Gastroesophageal sphincter (tissue), 4 donors: ENCODE data around the gene ACTN2. TPM values are rescaled to one million over a fixed set of nuclear protein-coding genes. Genes with fewer than 3 reads are reported as not detected.

Experiments
- ATAC-seq: fragments of 150-250 bp; one replicate; pipeline ENCODE4 v1.9.1; 2016; ENCODE audit warnings: mild to moderate bottlenecking, moderate library complexity
- H3K27ac ChIP-seq, 4 donors: fragments of 200-600 bp; sonication (generic) in 3 of 4; 1 replicate in 3 of 4; 2 replicates in 1 of 4; pipeline ENCODE4 v1.5.1; 2016 to 2019
- H3K27me3 ChIP-seq: fragments of 200-600 bp; sonication (generic); one replicate; pipeline ENCODE4 v1.5.1; 2019
- H3K36me3 ChIP-seq, 2 donors: fragments of 200-600 bp; sonication (generic); one replicate each; pipeline ENCODE4 v1.5.1; 2019; ENCODE audit warnings: control low read depth in 1 of 2
- H3K4me1 ChIP-seq, 3 donors: fragments of 200-600 bp; sonication (generic); 1 replicate in 2 of 3; 2 replicates in 1 of 3; pipeline ENCODE4 v1.5.1; 2016 to 2019; ENCODE audit warnings: control low read depth in 2 of 3
- H3K4me3 ChIP-seq, 2 donors: fragments of 200-600 bp; sonication (generic); one replicate each; pipeline ENCODE4 v1.5.1; 2019; ENCODE audit warnings: mild to moderate bottlenecking in 1 of 2, moderate library complexity in 1 of 2
- H3K9me3 ChIP-seq, 3 donors: fragments of 200-600 bp; sonication (generic); one replicate each; pipeline ENCODE4 v1.5.1; 2017 to 2019; ENCODE audit warnings: control low read depth in 2 of 3
- CTCF ChIP-seq, 4 experiments: fragments of 200-600 bp in 2 of 4; fragments of 450-650 bp in 2 of 4; sonication (generic) in 1 of 4; IDR thresholded peaks; one replicate each; pipeline ENCODE4 v1.5.1; 2017 to 2019; ENCODE audit warnings: antibody characterized with exemption in 4 of 4, mild to moderate bottlenecking in 2 of 4, moderate library complexity in 2 of 4
- EP300 ChIP-seq: sonication (generic); formaldehyde crosslinking; IDR thresholded peaks from one replicate; pipeline ENCODE4 v1.6.1; 2017; ENCODE audit warnings: antibody characterized with exemption, mild to moderate bottlenecking
- POLR2A ChIP-seq, 2 donors: fragments of 450-650 bp; IDR thresholded peaks; one replicate each; pipeline ENCODE4 v1.6.1; 2017; ENCODE audit warnings: antibody characterized with exemption in 2 of 2, mild to moderate bottlenecking in 2 of 2, moderate library complexity in 1 of 2
- POLR2AphosphoS5 ChIP-seq: sonication (generic); formaldehyde crosslinking; IDR thresholded peaks from one replicate; pipeline ENCODE4 v1.6.1; 2017; ENCODE audit warnings: antibody characterized with exemption
- WGBS, 2 donors: methylation state at CpG; one replicate each; pipeline ENCODE4 v1.1.5; 2018; ENCODE audit warnings: low coverage in 1 of 2; 5-methylcytosine and 5-hydroxymethylcytosine counted together
- total RNA-seq, 4 donors: library from RNA; depleted of rRNA; stranded (reverse); fragments of >200 nt; gene quantifications; one replicate each; pipeline ENCODE4 v1.1.0, GENCODE V29; 2016

Gene ACTN2
- total RNA-seq, 4 donors from 2014 or later, result 5.7 to 21.3 (median 14.1) TPM

- H3K27ac ChIP-seq, result no peak overlapping the region
- no peaks in the 10 kb centered on the region for H3K36me3 ChIP-seq
- WGBS, 2 donors, result 37% methylated on average over 3 of the region's 3 CpGs; no CpG with 5 or more reads in 1 of the 2 donors
- no peaks in the 10 kb centered on the region for H3K27me3 ChIP-seq
- peaks cover 0 to 14% (median 0%) of the 10 kb centered on the region in 3 donors for H3K9me3 ChIP-seq
- H3K4me1 ChIP-seq, result no peaks in the 10 kb centered on the region
- ATAC-seq, result peak; percentile 61
- TF ChIP-seq POLR2AphosphoS5, result no peak
- peak; percentile 12 to 50 (median 38) for TF ChIP-seq CTCF (IDR thresholded peaks at IDR 0.05)
- no peak overlapping the region for H3K4me3 ChIP-seq
Observed at GRCh38 chr1:236774926-236775325, 88.6 kb downstream of the ACTN2 start.

GRCh38 chr1:236779312-236779711, 93.0 kb downstream of the ACTN2 start:
- TF ChIP-seq POLR2A (IDR thresholded peaks at IDR 0.05) (no peak), EP300 (no peak), CTCF (IDR thresholded peaks at IDR 0.05) (no peak), POLR2AphosphoS5 (no peak)
- Histone ChIP-seq H3K27ac (no peak overlapping the region), H3K4me3 (no peak overlapping the region), H3K9me3 (peaks cover 0 to 15% (median 0%) of the 10 kb centered on the region in 3 donors), H3K27me3 (no peaks in the 10 kb centered on the region), H3K4me1 (no peaks in the 10 kb centered on the region), H3K36me3 (no peaks in the 10 kb centered on the region)
- no peak for ATAC-seq
- WGBS, 2 donors, result 94 to 96% methylated on average over 2 of the region's 2 CpGs

- 60% methylated on average over 1 of the region's 2 CpGs; no CpG with 5 or more reads in 1 of the 2 donors for WGBS, 2 donors
- no peak for ATAC-seq
- no peaks in the 10 kb centered on the region for H3K36me3 ChIP-seq
- no peaks in the 10 kb centered on the region for H3K4me1 ChIP-seq
- H3K27ac ChIP-seq, result no peak overlapping the region
- H3K27me3 ChIP-seq, result peaks cover 11% of the 10 kb centered on the region
- TF ChIP-seq CTCF (IDR thresholded peaks at IDR 0.05) (no peak), POLR2A (IDR thresholded peaks at IDR 0.05) (no peak), POLR2AphosphoS5 (no peak), EP300 (no peak)
- no peaks in the 10 kb centered on the region for H3K9me3 ChIP-seq
- H3K4me3 ChIP-seq, result no peak overlapping the region
Observed at GRCh38 chr1:236785477-236785876, 99.2 kb downstream of the ACTN2 start.

GRCh38 chr1:236786453-236786852, 100.2 kb downstream of the ACTN2 start:
- H3K36me3 ChIP-seq, result no peaks in the 10 kb centered on the region
- peaks cover 11% of the 10 kb centered on the region for H3K27me3 ChIP-seq
- H3K4me3 ChIP-seq, result no peak overlapping the region
- H3K9me3 ChIP-seq, result no peaks in the 10 kb centered on the region
- no peak for ATAC-seq
- H3K4me1 ChIP-seq, result no peaks in the 10 kb centered on the region
- no peak overlapping the region for H3K27ac ChIP-seq
- WGBS, 2 donors, result 83 to 86% methylated on average over 1 to 8 of the region's 16 CpGs
- no peak for TF ChIP-seq CTCF (IDR thresholded peaks at IDR 0.05)
- no peak for TF ChIP-seq POLR2AphosphoS5
- no peak for TF ChIP-seq EP300
- TF ChIP-seq POLR2A (IDR thresholded peaks at IDR 0.05), result no peak

GRCh38 chr1:236794585-236795034, 108.3 kb downstream of the ACTN2 start:
- Histone ChIP-seq H3K4me1 (peaks cover 13 to 40% (median 15%) of the 10 kb centered on the region in 3 donors), H3K27ac (peak overlapping the region; percentile 35 to 98 (median 96)), H3K9me3 (no peaks in the 10 kb centered on the region), H3K4me3 (peak overlapping the region; percentile 36 to 97), H3K27me3 (no peaks in the 10 kb centered on the region), H3K36me3 (no peaks in the 10 kb centered on the region)
- TF ChIP-seq POLR2AphosphoS5 (no peak), EP300 (no peak), POLR2A (IDR thresholded peaks at IDR 0.05) (no peak)
- ATAC-seq, result no peak
- WGBS, 2 donors, result 11 to 28% methylated on average over 6 to 11 of the region's 11 CpGs
